ENCODE data around the gene CSNK1G3.

The CSNK1G3 gene

GRCh38 chr5:123511290-123511647 is 708 bp upstream of the CSNK1G3 start:
- TF ChIP-seq, protein P1, sequence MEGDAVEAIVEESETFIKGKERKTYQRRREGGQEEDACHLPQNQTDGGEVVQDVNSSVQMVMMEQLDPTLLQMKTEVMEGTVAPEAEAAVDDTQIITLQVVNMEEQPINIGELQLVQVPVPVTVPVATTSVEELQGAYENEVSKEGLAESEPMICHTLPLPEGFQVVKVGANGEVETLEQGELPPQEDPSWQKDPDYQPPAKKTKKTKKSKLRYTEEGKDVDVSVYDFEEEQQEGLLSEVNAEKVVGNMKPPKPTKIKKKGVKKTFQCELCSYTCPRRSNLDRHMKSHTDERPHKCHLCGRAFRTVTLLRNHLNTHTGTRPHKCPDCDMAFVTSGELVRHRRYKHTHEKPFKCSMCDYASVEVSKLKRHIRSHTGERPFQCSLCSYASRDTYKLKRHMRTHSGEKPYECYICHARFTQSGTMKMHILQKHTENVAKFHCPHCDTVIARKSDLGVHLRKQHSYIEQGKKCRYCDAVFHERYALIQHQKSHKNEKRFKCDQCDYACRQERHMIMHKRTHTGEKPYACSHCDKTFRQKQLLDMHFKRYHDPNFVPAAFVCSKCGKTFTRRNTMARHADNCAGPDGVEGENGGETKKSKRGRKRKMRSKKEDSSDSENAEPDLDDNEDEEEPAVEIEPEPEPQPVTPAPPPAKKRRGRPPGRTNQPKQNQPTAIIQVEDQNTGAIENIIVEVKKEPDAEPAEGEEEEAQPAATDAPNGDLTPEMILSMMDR (IDR thresholded peaks at IDR 0.05; ENCODE audit: insufficient read depth, low read length, missing control alignments) = no peak
- DNase-seq (ENCODE audit: low read depth, low spot score) = no peak
- CTCF ChIA-PET = interaction anchor here (1.6 kb wide), 1 partner anchor 88 kb away, joined by 5 read pairs; the partner anchor contains the start of gene CEP120
- H3K4me3 ChIP-seq (ENCODE audit: low read depth, low read length) = peak overlapping the region; percentile 85
- POLR2A ChIA-PET = interaction anchor here (0.6 to 1.3 kb wide), 5 partner anchors 10 to 1089 kb away, joined by 3 to 6 read pairs (median 4); partner anchors contain the start of gene CEP120

DNA sequence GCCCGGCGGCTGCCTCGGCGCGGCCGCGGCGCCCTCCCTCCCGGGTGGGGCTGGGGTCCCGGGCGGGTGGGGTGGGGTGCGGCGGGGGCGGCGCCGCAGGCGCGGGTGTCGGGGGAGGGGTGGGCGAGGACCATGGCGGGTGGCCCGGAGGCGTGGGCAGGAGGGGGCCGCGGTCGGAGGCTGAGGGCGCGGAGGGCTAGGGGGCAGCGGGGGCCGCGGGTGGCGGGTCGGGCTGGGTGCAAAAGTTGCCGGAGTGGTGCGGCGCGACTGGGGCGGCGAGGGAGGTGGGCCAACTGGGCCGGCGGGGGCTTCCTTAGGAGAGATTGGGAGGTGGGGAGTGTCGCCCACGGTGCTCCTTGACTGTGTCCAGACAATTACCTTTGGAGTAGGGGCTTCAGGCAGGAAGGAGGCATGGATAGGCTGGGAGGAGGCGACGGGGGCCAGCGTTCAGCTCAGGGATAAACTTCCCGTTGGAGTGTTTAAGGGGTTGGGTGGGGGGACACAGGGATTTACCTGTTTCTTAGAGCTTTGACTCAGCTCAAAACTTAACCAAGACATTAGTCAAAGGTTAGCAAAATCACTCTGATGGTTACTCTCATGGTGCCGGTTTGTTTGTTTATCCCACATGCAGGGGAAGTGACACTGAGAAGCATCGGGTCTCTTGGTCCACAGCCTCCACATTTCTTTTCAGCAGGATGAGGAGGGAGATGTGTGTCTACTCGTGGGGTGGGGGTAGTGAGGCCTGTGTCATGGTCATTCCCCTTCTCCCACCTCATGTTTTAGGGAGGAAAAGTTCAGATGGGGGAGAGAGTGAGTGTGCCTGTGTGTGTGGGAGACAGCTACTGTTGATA is 859 bp downstream of the CSNK1G3 start:
- TF ChIP-seq, protein P1 (IDR thresholded peaks at IDR 0.05; ENCODE audit: insufficient read depth, low read length, missing control alignments) = no peak
- CTCF ChIA-PET = interaction anchor here (1.3 to 3.1 kb wide), 2 partner anchors 10 to 90 kb away, joined by 3 to 14 read pairs; partner anchors contain the start of gene CEP120
- POLR2A ChIA-PET = interaction anchor here (1.0 to 1.6 kb wide), 4 partner anchors 12 to 90 kb away, joined by 3 to 6 read pairs (median 5); partner anchors contain the start of gene CEP120
- H3K4me3 ChIP-seq (ENCODE audit: low read depth, low read length) = peak overlapping the region; percentile 85
- no peak for DNase-seq (ENCODE audit: low read depth, low spot score)

- no peak overlapping the region for H3K4me3 ChIP-seq (ENCODE audit: low read depth, low read length)
- DNase-seq (ENCODE audit: low read depth, low spot score) = no peak
- TF ChIP-seq, protein P1 (IDR thresholded peaks at IDR 0.05; ENCODE audit: insufficient read depth, low read length, missing control alignments) = no peak
- CTCF ChIA-PET = interaction anchor here (0.7 to 3.1 kb wide), 2 partner anchors 92 to 150 kb away, joined by 3 to 14 read pairs; partner anchors contain the start of gene CEP120
- POLR2A ChIA-PET = no interaction called here
Observed at GRCh38 chr5:123514615-123515355, 2.8 kb downstream of the CSNK1G3 start.

DNA sequence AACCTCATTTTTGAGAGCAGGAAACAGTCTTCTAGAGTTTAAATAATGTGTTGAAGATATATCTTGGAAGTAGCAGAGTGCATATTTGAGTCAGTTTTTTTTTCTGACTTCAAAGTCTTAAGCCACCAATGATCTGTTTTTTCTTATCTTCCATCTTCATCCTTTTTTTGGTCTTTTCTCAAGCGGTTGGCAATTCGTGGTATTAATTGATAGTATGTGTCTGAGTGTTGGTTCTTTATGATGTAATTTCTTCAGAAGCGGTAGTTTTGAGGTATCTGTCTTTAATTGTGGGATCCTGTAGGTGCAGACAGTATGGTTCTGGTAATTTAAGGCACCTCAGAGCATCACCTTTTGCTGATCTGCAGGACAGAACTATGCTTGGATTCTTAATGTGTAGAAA is 3.9 kb downstream of the CSNK1G3 start:
- DNase-seq (ENCODE audit: low read depth, low spot score) = no peak
- H3K4me3 ChIP-seq (ENCODE audit: low read depth, low read length) = no peak overlapping the region
- TF ChIP-seq, protein P1 (IDR thresholded peaks at IDR 0.05; ENCODE audit: insufficient read depth, low read length, missing control alignments) = no peak
- POLR2A ChIA-PET = no interaction called here
- CTCF ChIA-PET = no interaction called here

- TF ChIP-seq, protein P1 (IDR thresholded peaks at IDR 0.05; ENCODE audit: insufficient read depth, low read length, missing control alignments) = no peak
- DNase-seq (ENCODE audit: low read depth, low spot score) = no peak
- no peak overlapping the region for H3K4me3 ChIP-seq (ENCODE audit: low read depth, low read length)
- POLR2A ChIA-PET = no interaction called here
- CTCF ChIA-PET = interaction anchor here (2.2 kb wide), 1 partner anchor 94 kb away, joined by 9 read pairs; the partner anchor contains the start of gene CEP120
Observed at GRCh38 chr5:123517476-123517875, 5.5 kb downstream of the CSNK1G3 start.

DNA sequence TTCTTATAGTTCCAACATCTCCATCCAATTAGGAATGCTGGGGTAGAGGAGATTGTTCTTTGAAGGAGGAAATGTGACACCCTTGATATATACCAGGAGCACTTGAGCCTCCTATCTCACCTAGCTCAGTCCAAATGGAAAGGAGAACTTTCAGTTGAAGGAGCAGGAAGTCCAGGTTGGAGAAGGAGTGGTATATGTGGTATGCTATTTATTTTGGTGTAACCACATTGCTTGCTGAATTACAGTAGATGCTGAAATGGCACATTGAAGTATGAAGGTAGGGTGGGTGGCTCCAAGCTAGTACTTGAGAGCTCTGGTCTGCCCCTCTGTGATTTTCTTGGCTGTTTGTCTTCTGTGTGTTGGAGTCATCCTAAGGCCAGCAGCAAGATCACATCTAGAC is 6.1 kb downstream of the CSNK1G3 start:
- TF ChIP-seq, protein P1 (IDR thresholded peaks at IDR 0.05; ENCODE audit: insufficient read depth, low read length, missing control alignments) = no peak
- ChIA-PET POLR2A (no interaction called here), CTCF (interaction anchor here (2.2 kb wide), 1 partner anchor 95 kb away, joined by 9 read pairs; the partner anchor contains the start of gene CEP120)
- no peak for DNase-seq (ENCODE audit: low read depth, low spot score)
- H3K4me3 ChIP-seq (ENCODE audit: low read depth, low read length) = no peak overlapping the region
